ENCODE data around the gene GPC4.

GRCh38 chrX:133454491-133454914 lies 39.2 kb upstream of the GPC4 start:
- TF ChIP-seq CTCF (IDR thresholded peaks at IDR 0.05) (no peak), POLR2A (IDR thresholded peaks at IDR 0.05) (no peak)
